NCI-H2107 treated with DMSO at 0.1 percent for 48 hours (cell line): ENCODE measurements around the gene BDKRB2.
A peak's percentile ranks its signal among the peaks of the same experiment; 100 is the strongest.

Experiments
- DNase-seq: peaks from one replicate; lab custom pipeline; 2025; ENCODE audit not compliant: unreplicated experiment; lab: John Stamatoyannopoulos, UW

BDKRB2 gene

GRCh38 chr14:96268431-96269358 lies 64.1 kb downstream of the BDKRB2 start:
- no peak for DNase-seq

GRCh38 chr14:96269359-96269710 lies 64.7 kb downstream of the BDKRB2 start:
- DNase-seq, result no peak

- no peak for DNase-seq
Measured at GRCh38 chr14:96270565-96271420, 66.2 kb downstream of the BDKRB2 start.

GRCh38 chr14:96271421-96271762 lies 66.8 kb downstream of the BDKRB2 start:
- DNase-seq, result no peak

GRCh38 chr14:96272777-96273473 lies 68.3 kb downstream of the BDKRB2 start:
- DNase-seq, result no peak

- no peak for DNase-seq
Measured at GRCh38 chr14:96273629-96274028, 69.0 kb downstream of the BDKRB2 start.

GRCh38 chr14:96274122-96274521 lies 69.5 kb downstream of the BDKRB2 start:
- no peak for DNase-seq

GRCh38 chr14:96274543-96274942 lies 69.9 kb downstream of the BDKRB2 start:
- no peak for DNase-seq

GRCh38 chr14:96275177-96276112 lies 70.8 kb downstream of the BDKRB2 start:
- DNase-seq, result peak; percentile 54

- DNase-seq, result no peak
Measured at GRCh38 chr14:96277890-96278289, 73.3 kb downstream of the BDKRB2 start.

- no peak for DNase-seq
Measured at GRCh38 chr14:96279564-96279963, 74.9 kb downstream of the BDKRB2 start.

GRCh38 chr14:96280104-96280503 lies 75.5 kb downstream of the BDKRB2 start:
- no peak for DNase-seq

GRCh38 chr14:96281486-96281885 lies 76.8 kb downstream of the BDKRB2 start:
- no peak for DNase-seq

GRCh38 chr14:96284008-96284407 lies 79.4 kb downstream of the BDKRB2 start:
- DNase-seq, result no peak

- DNase-seq, result no peak
Measured at GRCh38 chr14:96284430-96284829, 79.8 kb downstream of the BDKRB2 start.

- DNase-seq, result no peak
Measured at GRCh38 chr14:96285667-96286066, 81.0 kb downstream of the BDKRB2 start.

GRCh38 chr14:96286251-96286650 lies 81.6 kb downstream of the BDKRB2 start:
- no peak for DNase-seq

- DNase-seq, result no peak
Measured at GRCh38 chr14:96287856-96288255, 83.2 kb downstream of the BDKRB2 start.
